GM15510 (cell line): Measurements from ENCODE around the gene HMCN2.

Source experiments
- POLR2A ChIP-seq: IDR thresholded peaks from 3 replicates; pipeline ENCODE4 v1.6.1; 2011; ENCODE audit warnings: borderline replicate concordance; ENCODE audit not compliant: insufficient read length; ENCODE audit errors: extremely low read depth

The HMCN2 gene

DNA sequence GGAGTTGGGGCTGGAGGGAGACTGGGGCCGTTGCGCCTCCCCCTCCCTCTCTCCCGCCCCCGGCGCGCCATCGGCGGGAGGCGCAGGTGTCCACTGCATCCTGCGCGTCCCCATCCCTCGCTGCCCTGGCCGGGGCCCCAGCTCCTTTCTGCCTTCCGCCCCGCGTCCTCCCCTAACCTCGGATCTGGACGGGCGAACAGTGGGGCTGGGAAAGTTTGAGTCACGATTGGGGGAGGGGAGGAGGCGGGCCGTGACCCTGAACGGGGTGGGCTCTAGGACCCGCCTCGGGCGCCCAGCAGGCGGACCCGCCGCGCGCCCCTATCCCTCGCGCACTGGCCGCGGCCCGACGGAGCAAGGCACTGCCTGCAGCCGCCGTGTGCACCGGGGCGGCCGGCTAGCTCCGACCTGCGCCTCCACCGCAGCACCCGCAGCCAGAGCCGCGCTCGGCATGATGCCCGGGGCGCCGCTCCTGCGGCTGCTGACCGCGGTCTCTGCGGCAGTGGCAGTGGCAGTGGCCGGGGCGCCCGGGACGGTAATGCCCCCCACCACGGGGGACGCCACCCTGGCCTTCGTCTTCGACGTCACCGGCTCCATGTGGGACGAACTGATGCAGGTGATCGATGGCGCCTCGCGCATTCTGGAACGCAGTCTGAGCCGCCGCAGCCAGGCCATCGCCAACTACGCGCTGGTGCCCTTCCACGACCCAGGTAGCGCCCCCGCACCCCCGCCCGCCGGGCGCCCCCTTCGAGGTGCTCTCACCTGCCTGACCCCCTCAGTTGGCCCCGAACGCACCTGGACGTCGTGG lies at the start of gene HMCN2:
HMCN2 (plus strand) TSS at position 330 of the 805 bp plus-strand sequence; CDS start at position 449, 119 bp downstream.
- TF ChIP-seq POLR2A, result no peak

DNA sequence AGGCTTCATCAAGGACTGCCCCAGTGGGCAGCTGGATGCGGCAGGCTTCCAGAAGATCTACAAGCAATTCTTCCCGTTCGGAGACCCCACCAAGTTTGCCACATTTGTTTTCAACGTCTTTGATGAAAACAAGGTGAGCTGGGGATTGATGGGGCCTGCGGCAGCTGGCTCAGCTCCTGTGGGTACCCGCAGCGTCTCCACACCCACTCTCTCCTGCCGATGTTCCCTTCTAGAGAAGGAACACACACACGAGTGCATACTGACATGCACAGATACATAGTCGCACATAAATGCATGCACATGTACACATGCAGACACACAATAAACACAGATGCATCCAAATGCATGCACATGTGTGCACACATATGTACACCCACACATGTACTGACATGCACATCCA lies 47.7 kb upstream of the HMCN2 start:
- TF ChIP-seq POLR2A, result no peak

DNA sequence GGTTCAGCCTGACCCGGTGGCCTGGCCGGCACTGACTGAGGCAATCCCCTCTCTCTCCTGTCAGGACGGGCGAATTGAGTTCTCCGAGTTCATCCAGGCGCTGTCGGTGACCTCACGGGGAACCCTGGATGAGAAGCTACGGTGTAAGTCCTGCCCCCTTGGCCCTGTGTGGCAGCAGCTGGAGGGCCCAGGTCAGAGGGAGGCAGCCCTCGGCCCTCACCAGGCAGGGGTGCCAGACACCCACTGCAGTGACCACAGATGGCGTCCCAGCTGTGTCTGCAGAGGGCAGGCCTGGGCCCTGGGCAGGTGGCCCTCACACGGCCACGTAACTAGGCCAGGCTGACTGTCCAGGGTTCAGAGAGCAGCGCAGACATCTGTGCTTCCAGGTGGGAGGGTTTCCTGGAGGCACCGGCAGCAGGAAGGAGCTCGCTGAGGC lies 45.9 kb upstream of the HMCN2 start:
- TF ChIP-seq POLR2A, result no peak

GRCh38 chr9:130220352-130220751 lies 45.2 kb upstream of the HMCN2 start:
- TF ChIP-seq POLR2A, result no peak

DNA sequence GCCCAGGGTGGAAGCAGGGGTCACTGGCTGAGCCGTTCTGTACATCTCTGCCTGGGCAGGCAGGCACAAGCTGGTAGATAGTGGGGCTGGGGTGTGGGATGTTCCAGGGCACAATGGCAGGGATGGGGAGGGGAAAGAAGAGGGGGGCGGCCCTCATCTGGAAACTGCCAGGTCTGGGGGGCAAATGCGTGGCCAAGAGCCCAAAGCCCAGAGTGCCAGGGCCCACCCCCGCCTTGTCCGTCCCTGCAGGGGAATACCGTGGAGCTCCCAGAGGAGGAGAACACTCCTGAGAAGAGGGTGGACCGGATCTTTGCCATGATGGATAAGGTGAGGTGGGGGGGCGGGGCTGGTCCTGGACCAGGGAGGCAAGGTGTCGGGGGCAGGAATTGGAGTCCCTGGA lies 42.7 kb upstream of the HMCN2 start:
- TF ChIP-seq POLR2A, result no peak

DNA sequence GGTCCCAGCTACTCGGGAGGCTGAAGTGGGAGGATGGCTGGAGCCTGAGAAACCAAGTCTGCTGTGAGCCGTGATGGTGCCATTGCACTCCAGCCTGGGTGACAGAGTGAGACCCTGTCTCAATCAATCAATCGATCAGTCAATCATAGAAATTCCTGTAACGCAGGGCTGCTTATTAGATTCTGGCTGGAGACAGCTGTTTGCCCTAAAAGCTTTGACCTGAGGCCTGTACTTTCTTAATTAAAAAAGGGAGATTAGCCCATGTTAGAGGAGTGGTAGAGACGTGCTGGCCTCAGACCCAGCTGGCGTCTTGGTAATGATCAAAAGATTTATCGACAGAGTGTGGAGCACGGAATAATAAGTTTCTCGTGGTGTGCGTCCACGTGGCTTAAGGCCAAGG lies 40.5 kb upstream of the HMCN2 start:
- TF ChIP-seq POLR2A, result no peak

GRCh38 chr9:130225586-130225985 lies 40.0 kb upstream of the HMCN2 start:
- no peak for TF ChIP-seq POLR2A

DNA sequence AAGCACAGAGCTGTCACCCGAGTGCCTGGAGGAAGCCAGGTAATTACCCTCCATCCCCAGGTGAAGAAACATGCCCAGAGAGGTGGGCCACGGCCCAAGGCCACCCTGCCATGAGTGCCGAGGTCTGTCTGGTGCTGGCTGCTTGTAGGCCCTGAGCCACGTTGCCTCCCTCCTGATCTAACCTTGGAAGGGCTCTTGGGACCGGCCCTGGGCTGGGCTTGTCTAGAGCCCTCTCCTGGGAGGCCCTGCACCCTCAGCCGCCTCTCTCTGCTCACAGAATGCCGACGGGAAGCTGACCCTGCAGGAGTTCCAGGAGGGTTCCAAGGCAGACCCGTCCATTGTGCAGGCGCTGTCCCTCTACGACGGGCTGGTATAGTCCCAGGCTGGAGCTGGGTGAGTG lies 39.4 kb upstream of the HMCN2 start:
- no peak for TF ChIP-seq POLR2A

DNA sequence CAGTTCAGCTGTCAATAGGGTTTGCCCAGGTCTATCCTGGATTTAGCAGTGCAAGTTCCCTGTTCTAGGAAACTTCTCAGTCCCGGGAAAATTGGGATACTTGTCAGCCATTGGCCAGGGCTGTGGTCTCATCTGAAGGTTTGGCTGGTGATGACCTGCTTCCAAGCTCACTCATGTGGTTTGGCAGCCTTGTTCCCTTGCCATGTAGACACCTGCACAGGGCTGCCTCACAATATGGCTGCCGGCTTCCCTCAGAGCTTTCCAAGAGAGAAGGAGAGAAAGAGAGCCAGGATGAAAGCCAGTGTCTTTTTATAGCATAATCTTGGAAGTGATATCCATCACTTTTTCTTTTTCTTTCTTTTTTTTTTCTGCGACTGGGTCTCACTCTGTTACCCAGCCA lies 37.7 kb upstream of the HMCN2 start:
- TF ChIP-seq POLR2A, result no peak

DNA sequence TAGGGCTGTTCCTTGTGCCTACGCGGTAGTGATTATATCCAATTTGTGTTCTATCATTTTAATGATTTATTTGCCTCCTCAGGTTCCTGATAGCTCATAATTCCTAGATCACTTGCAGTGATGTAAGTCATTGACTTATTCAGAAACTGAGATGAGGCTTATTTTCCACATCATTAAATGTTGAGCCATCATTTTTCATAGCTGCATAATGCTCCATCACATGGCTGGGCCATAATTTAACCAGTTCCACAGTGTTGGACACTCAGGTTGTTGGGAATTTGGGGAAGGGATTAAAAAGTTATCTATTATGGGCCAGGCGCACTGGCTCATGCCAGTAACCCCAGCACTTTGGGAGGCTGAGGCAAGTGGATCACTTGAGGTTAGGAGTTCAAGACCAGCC lies 35.8 kb upstream of the HMCN2 start:
- TF ChIP-seq POLR2A, result no peak

- no peak for TF ChIP-seq POLR2A
These were observed 34.9 kb upstream of the HMCN2 start for GRCh38 chr9:130230631-130231030.

- TF ChIP-seq POLR2A, result no peak
These were observed 32.5 kb upstream of the HMCN2 start for GRCh38 chr9:130232899-130233586.

GRCh38 chr9:130233587-130233945 lies 32.0 kb upstream of the HMCN2 start:
- TF ChIP-seq POLR2A, result no peak

DNA sequence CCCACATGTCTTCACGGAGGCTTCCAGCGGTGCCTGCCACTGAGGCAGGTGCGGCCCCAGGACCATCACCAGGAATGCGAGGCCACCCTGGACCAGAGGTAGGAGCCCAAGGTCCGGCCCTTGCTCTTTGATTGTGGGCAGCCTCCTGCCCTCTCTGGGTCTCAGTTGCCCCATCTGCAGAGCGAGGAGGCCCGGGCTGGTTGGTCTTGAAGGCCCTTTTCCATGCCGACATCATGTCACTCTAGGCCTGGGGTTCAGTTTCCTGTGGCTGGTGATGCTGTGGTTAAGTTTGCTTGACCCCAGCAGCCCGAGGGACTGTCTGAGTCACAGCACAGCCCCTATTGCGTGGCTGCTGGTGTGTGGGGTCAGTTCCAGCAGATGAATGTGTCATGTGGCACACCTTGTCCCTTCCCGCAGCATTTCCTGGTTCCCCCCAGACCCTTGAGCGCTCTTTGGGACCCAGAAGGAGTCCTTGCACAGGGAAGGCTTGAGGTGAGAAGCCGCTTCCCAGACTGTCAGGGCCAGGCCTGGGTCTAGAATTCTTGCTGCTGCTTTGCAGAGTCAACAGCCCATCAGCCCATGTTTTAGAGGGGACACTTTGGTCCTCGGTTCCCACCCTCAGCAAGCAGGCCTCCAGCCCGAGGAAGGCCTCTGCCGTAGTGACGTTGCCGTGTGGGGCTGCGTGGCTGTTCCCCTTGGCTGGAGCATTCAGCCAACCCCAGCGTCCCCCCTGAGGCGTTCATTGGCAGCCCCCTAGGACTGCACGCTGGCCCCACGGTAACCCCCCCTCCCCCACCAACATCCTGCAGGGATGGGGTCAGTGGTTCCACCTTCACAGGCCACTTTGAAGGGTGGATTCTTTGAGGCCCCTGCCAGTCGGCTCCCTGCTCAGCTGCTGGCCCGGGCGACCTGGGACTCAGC lies 31.0 kb upstream of the HMCN2 start:
- TF ChIP-seq POLR2A, result no peak
